Astrocyte of the spinal cord (primary cell): ENCODE results near the gene ABHD8.
A peak's percentile ranks its signal among the peaks of the same experiment; 100 is the strongest.

ENCODE experiments used
- DNase-seq: peaks from one replicate; pipeline ENCODE4 v3.0.0; 2011; ENCODE audit warnings: low read depth, low spot score
- H3K4me3 ChIP-seq: 2 replicates; pipeline ENCODE4 v1.5.1; 2011; ENCODE audit warnings: low read depth, mild to moderate bottlenecking, low read length, moderate library complexity
- in situ Hi-C: cut with HindIII; loops from 2 replicates; pipeline ENCODE4 v1.10.0; 2017; ENCODE audit warnings: low sequenced_read_pairs
- TF ChIP-seq, protein P1 (sequence below): IDR thresholded peaks from 2 replicates; pipeline ENCODE4 v1.5.1; 2012; ENCODE audit warnings: low read depth, mild to moderate bottlenecking, low read length, inconsistent platforms

Gene ABHD8

GRCh38 chr19:17329366-17330261 is 26.4 kb upstream of the ABHD8 start:
- in situ Hi-C loops: no loop called here
- no peak overlapping the region for H3K4me3 ChIP-seq
- TF ChIP-seq, protein P1, sequence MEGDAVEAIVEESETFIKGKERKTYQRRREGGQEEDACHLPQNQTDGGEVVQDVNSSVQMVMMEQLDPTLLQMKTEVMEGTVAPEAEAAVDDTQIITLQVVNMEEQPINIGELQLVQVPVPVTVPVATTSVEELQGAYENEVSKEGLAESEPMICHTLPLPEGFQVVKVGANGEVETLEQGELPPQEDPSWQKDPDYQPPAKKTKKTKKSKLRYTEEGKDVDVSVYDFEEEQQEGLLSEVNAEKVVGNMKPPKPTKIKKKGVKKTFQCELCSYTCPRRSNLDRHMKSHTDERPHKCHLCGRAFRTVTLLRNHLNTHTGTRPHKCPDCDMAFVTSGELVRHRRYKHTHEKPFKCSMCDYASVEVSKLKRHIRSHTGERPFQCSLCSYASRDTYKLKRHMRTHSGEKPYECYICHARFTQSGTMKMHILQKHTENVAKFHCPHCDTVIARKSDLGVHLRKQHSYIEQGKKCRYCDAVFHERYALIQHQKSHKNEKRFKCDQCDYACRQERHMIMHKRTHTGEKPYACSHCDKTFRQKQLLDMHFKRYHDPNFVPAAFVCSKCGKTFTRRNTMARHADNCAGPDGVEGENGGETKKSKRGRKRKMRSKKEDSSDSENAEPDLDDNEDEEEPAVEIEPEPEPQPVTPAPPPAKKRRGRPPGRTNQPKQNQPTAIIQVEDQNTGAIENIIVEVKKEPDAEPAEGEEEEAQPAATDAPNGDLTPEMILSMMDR: no peak
- no peak for DNase-seq

DNA sequence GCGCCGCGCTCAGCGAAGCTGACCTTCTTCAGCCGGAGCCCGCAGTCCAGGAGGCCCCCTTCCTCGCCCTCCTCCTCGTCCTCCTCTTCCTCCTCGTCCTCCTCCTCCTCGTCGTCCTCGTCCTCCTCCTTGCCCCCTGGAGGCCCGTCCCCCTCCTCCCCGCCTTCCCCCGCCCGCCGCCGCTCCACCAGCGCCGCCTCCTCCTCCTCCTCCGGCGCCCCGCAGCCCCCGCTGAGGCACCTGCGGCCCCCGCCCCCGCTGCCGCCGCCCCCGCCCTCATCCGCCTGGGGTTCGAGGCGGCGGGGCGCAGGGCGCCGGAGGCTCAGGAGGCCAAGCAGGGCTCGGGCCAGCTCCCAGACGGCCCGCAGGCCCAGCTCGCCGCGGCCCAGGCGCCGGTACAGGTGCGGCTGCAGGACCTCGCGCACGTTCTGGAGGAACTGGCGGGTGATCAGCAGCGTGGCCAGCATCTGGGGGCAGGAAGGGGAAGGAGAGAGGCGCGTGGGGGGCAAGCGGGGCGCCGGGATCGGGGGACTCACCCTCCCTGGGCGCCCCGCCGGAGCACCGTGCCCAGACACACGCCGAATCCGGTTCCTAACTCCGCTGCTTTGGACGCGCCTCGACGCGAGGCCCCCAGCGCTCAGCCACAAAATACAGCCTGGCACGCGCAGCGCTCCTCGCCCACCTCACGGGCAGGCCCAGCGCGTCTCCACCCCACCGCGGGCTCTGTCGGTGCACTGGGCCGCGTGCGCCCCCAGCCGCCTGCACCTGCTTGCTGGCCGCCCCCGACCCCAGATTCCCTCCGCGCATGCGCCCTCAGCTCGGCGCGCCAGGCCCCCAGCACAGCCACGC is 25.5 kb upstream of the ABHD8 start:
- no peak for DNase-seq
- in situ Hi-C loops: no loop called here
- TF ChIP-seq, protein P1: no peak
- H3K4me3 ChIP-seq: no peak overlapping the region

- no peak overlapping the region for H3K4me3 ChIP-seq
- no peak for DNase-seq
- in situ Hi-C loops: no loop called here
- TF ChIP-seq, protein P1: peak; percentile 11
Observed at GRCh38 chr19:17327654-17328516, 24.7 kb upstream of the ABHD8 start.

DNA sequence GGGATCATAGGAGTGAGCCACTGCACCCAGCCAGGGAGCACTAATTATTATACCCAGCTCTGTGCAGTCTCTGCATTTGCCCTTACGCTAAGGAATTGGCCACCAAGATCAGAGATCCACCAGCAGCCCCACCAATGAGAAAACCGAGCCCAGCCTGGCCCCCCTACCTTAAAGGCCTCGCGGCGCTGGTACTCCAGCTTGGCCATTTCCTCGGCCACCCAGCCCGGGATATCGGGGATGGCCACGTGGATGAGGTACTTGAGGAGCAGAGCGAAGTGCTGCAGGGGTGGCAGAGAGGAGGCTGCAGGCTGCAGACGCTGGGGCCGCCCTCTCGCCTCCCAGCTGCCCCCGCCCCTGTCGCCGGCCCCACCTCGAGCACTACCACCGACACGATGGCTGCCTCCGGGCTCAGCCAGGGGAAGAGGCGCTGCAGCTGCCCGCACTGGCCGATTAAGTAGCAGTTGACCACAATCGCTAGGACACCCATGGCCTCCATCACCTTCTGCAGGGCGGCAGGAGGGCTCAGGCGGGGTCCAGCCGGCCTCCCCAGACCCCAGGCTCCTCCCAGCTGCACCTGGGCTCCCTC is 23.9 kb upstream of the ABHD8 start:
- DNase-seq: no peak
- H3K4me3 ChIP-seq: no peak overlapping the region
- TF ChIP-seq, protein P1: no peak
- in situ Hi-C loops: no loop called here

GRCh38 chr19:17326595-17326966 is 23.4 kb upstream of the ABHD8 start:
- TF ChIP-seq, protein P1: no peak
- no peak overlapping the region for H3K4me3 ChIP-seq
- no peak for DNase-seq
- in situ Hi-C loops: no loop called here
